ENCODE measurements around the gene LSM14B. TPM values are rescaled to one million over a fixed set of nuclear protein-coding genes. Genes with fewer than 3 reads are reported as not detected.

LSM14B gene
- total RNA-seq, 6 experiments from 2014 or later: 9.5 to 19.8 (median 14.2) TPM

DNA sequence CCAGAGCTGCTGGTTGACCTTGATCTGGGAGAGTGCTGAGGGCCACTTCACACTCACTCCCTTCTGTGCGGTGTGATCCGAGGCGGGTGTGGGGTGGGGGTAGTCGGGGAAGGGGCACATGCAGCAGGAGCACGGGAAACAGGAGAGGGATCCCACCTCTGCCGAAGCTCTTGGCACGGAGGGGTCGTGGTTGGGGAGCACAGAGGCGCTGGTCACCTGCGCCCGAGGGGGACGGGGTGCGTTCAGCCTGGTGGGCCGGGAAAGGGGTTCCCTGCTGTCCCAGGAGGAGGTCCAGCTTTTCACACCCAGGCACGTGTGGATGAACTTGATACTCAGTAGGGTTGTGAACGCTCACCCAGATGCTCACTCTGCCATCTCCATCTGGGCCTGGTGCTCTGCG, 38.6 kb downstream of the LSM14B start:
- DNase-seq: no peak

GRCh38 chr20:62161347-62161746, 39.1 kb downstream of the LSM14B start:
- 0% methylated on average over 1 of the region's 17 CpGs for WGBS (ENCODE audit: insufficient coverage, low coverage, low lambda C conversion rate, missing lambda C conversion rate)
- intact Hi-C loops (cut with DNase I): no loop called here
- peak in 1 of 4 donors; percentile 61 for ATAC-seq
- H3K27ac ChIP-seq: no peak overlapping the region
- peak; percentile 8 for TF ChIP-seq POLR2A (IDR thresholded peaks at IDR 0.05)
- TF ChIP-seq CTCF (IDR thresholded peaks at IDR 0.05): no peak
- DNase-seq: peak in 1 of 3 donors; percentile 56
- no peaks in the 10 kb centered on the region for H3K9me3 ChIP-seq
- no peak overlapping the region for H3K4me3 ChIP-seq
- H3K36me3 ChIP-seq: peaks cover 0 to 58% (median 21%) of the 10 kb centered on the region in 4 donors
- peaks cover 0 to 13% (median 2%) of the 10 kb centered on the region in 4 donors for H3K4me1 ChIP-seq
- no peaks in the 10 kb centered on the region for H3K27me3 ChIP-seq

More for the DNA sequence above, 38.6 kb downstream of the LSM14B start:
- no peak for TF ChIP-seq CTCF (IDR thresholded peaks at IDR 0.05)
- TF ChIP-seq POLR2A (IDR thresholded peaks at IDR 0.05): no peak
- peaks cover 0 to 18% (median 5%) of the 10 kb centered on the region in 4 donors for H3K4me1 ChIP-seq
- H3K36me3 ChIP-seq: peaks cover 0 to 53% (median 21%) of the 10 kb centered on the region in 4 donors
- WGBS (ENCODE audit: insufficient coverage, low coverage, low lambda C conversion rate, missing lambda C conversion rate): 96% methylated on average over 9 of the region's 17 CpGs
- H3K4me3 ChIP-seq: no peak overlapping the region
- ATAC-seq: no peak
- intact Hi-C loops (cut with DNase I): no loop called here
- no peak overlapping the region for H3K27ac ChIP-seq
- H3K27me3 ChIP-seq: no peaks in the 10 kb centered on the region
- no peaks in the 10 kb centered on the region for H3K9me3 ChIP-seq

- 97% methylated on average over 19 of the region's 38 CpGs for WGBS (ENCODE audit: insufficient coverage, low coverage, low lambda C conversion rate, missing lambda C conversion rate)
- intact Hi-C loops (cut with DNase I): no loop called here
- no peak for TF ChIP-seq POLR2A (IDR thresholded peaks at IDR 0.05)
- no peak for TF ChIP-seq CTCF (IDR thresholded peaks at IDR 0.05)
- H3K27ac ChIP-seq: no peak overlapping the region
- no peaks in the 10 kb centered on the region for H3K27me3 ChIP-seq
- H3K9me3 ChIP-seq: no peaks in the 10 kb centered on the region
- no peak for ATAC-seq
- H3K36me3 ChIP-seq: peaks cover 0 to 61% (median 21%) of the 10 kb centered on the region in 4 donors
- no peak overlapping the region for H3K4me3 ChIP-seq
- DNase-seq: no peak
- H3K4me1 ChIP-seq: no peaks in the 10 kb centered on the region
Observed at GRCh38 chr20:62162765-62163484, 40.6 kb downstream of the LSM14B start.

DNA sequence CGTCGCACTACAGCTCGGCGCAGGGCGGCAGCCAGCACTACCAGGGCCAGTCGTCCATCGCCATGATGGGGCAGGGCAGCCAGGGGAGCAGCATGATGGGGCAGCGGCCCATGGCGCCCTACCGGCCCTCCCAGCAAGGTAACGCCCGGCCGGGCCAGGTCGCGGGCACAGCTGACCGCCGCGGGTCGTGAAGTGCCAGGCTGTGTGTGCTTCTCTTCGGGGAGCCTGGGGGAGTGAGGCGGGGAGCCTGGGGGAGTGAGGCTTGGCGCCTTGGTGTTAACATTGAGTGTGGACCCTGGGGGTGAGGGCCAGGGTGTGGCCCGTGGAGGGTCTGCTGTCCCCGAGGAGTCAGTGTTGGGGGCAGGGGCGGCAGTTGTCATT, 41.2 kb downstream of the LSM14B start:
- ATAC-seq: no peak
- DNase-seq: no peak
- intact Hi-C loops (cut with DNase I): no loop called here
- no peaks in the 10 kb centered on the region for H3K9me3 ChIP-seq
- peaks cover 0 to 66% (median 21%) of the 10 kb centered on the region in 4 donors for H3K36me3 ChIP-seq
- WGBS (ENCODE audit: insufficient coverage, low coverage, low lambda C conversion rate, missing lambda C conversion rate): no CpG with 5 or more reads among the region's 25 CpGs
- no peak overlapping the region for H3K4me3 ChIP-seq
- H3K27ac ChIP-seq: no peak overlapping the region
- no peaks in the 10 kb centered on the region for H3K27me3 ChIP-seq
- TF ChIP-seq CTCF (IDR thresholded peaks at IDR 0.05): no peak
- no peak for TF ChIP-seq POLR2A (IDR thresholded peaks at IDR 0.05)
- H3K4me1 ChIP-seq: no peaks in the 10 kb centered on the region

All from right lobe of liver (tissue), 6 donors.